NCI-H524 treated with DMSO at 0.1 percent for 48 hours (cell line): ENCODE data around the gene CRELD2.
A peak's percentile ranks its signal among the peaks of the same experiment; 100 is the strongest.

Source experiments
- DNase-seq: peaks from one replicate; lab custom pipeline; 2025; lab: John Stamatoyannopoulos, UW

The CRELD2 gene, protein sequence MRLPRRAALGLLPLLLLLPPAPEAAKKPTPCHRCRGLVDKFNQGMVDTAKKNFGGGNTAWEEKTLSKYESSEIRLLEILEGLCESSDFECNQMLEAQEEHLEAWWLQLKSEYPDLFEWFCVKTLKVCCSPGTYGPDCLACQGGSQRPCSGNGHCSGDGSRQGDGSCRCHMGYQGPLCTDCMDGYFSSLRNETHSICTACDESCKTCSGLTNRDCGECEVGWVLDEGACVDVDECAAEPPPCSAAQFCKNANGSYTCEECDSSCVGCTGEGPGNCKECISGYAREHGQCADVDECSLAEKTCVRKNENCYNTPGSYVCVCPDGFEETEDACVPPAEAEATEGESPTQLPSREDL

GRCh38 chr22:49917974-49918910 lies at the start of gene CRELD2, which contains the start of gene ALG12:
TSS of gene CRELD2 (plus strand) at chr22:49918634. CDS start at chr22:49918770, 136 bp downstream.
TSS of gene ALG12 (minus strand) at chr22:49918438. CDS start at chr22:49913765, 4,673 bp downstream.
- peak; percentile 61 for DNase-seq

- no peak for DNase-seq
Measured at GRCh38 chr22:49869086-49869830, 49.2 kb upstream of the CRELD2 start.

- DNase-seq, result no peak
Measured at GRCh38 chr22:49869845-49870712, 48.4 kb upstream of the CRELD2 start.

DNA sequence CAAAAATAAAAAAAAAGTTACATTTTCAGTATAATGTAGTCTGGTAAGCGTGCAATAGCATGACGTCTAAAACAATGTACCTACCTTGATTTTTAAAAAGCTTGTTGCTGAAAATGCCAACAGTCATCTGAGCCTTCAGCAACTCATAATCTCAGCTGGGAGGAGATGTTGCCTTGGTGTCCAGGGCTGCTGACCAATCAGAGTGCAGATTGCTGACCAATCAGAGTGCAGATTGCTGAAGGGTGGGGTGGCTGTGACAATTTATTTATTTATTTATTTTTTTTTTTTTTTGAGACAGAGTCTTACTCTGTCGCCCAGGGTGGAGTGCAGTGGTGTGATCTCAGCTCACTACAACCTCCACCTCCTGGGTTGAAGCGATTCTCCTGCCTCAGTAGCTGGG lies 47.0 kb upstream of the CRELD2 start:
- DNase-seq, result no peak

- no peak for DNase-seq
Measured at GRCh38 chr22:49872347-49872746, 46.1 kb upstream of the CRELD2 start.

- no peak for DNase-seq
Measured at GRCh38 chr22:49873228-49873940, 45.0 kb upstream of the CRELD2 start.

DNA sequence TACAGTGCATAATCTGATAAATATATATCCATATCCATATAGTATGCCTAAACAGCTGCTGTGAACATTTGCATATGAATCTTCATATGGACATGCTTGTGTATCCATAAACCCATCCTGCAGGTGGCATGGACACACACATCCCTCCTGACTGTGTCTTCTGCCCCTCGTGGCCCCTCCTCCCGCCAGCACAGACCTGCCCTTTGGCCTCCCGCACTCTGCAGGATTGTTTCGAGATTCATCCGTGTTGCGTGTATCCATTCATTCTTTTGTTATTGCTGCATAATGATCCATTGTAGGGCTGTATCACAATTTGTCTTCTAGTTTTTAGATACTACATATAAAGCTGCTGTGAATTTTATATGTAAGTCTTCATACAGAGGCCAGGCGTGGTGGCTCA lies 40.8 kb upstream of the CRELD2 start:
- no peak for DNase-seq

- no peak for DNase-seq
Measured at GRCh38 chr22:49878206-49878605, 40.2 kb upstream of the CRELD2 start.

- no peak for DNase-seq
Measured at GRCh38 chr22:49879871-49880270, 38.6 kb upstream of the CRELD2 start.

DNA sequence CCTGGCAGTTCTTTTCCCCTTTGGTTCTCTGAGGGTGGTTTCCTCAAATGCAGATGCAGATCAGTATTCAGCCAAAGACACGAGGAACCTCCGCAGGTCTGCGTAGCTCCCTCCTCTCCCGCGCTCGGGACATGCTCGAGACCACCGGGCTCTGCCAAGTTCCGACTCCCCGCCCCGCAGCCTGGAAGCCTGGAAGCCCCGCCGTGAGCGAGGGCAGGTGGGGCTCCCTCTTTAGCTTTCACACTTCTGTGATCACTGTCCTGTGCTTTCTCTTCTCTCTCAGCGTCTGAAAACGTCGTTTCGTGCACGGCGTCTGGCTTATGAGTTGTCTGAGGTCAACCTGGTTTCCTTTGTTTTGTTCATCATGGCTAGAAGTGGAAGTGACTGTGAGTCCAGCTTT lies 38.2 kb upstream of the CRELD2 start:
- DNase-seq, result no peak

DNA sequence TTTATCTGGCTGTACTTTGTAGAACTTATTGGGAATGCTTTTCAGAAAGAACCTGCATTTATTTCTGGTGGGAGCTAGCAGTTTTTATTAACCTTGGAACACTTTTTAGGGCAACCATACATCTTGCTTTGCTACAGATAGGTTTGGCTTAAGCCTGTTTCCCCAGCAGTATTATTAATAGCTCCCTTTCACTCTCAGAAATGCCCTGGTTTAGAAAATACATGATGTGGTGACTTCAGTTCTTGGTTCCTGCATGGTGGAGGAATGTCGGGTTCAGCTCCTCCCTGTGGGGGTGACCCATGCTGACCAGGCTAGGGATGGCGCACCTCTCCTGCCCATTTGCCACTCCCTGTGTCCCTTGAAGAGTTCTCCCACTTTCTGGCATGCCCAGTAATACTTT lies 36.6 kb upstream of the CRELD2 start:
- no peak for DNase-seq

- DNase-seq, result no peak
Measured at GRCh38 chr22:49882519-49883293, 35.7 kb upstream of the CRELD2 start.

DNA sequence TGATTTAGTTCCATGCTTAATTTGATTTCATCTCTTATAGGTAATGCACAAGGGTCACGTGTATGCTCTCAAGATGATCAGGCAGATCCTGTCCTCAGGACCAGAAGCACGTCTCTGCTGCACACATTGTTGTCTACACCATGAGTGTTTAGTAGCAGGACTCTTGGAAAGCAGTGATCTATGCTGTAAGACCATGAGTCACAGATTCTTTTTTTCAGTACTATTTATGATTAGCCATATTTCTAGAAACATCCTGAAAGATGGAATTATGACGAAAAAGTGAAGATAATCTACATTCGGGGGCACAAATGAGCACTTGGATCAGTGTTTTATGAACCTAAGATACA lies 35.2 kb upstream of the CRELD2 start:
- no peak for DNase-seq

DNA sequence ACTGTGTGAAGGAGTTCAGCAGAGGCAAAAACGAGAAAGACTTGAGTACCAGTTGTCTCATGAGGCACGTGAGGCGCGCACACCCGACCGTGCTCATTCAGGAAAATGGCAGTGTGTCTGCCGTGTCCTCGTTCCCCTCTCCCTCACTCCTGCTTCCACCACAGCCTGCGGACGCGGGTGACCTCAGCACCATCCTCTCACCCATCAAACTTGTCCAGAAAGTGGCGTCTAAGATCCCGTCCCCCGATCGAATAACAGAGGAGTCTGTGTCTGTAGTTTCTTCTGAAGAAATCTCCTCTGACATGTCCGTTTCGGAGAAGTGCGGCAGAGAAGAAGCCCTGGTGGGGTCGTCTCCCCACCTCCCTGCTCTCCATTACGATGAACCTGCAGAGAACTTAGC lies 34.4 kb upstream of the CRELD2 start:
- no peak for DNase-seq

- DNase-seq, result no peak
Measured at GRCh38 chr22:49884503-49885260, 33.8 kb upstream of the CRELD2 start.

DNA sequence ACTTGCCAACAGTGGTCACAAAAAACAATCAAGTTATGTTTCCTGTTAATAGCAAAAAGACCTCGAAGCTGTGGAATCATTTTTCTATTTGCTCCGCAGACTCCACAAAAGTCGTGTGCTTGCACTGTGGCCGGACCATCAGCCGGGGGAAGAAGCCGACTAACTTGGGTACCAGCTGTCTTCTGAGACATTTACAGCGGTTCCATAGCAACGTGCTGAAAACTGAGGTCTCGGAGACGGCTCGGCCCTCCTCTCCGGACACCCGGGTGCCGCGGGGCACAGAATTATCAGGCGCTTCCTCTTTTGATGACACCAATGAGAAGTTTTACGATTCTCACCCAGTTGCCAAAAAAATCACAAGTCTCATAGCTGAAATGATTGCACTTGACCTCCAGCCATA lies 33.2 kb upstream of the CRELD2 start:
- no peak for DNase-seq

DNA sequence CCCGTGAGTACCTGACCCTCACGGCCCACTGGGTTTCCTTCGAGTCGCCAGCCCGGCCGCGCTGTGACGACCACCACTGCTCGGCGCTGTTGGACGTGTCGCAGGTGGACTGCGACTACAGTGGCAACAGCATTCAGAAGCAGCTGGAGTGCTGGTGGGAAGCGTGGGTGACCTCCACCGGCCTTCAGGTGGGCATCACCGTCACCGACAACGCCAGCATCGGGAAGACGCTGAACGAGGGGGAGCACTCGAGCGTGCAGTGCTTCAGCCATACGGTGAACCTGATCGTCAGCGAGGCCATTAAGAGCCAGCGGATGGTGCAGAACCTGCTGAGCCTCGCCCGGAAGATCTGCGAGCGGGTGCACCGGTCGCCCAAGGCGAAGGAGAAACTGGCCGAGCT lies 32.6 kb upstream of the CRELD2 start:
- no peak for DNase-seq

DNA sequence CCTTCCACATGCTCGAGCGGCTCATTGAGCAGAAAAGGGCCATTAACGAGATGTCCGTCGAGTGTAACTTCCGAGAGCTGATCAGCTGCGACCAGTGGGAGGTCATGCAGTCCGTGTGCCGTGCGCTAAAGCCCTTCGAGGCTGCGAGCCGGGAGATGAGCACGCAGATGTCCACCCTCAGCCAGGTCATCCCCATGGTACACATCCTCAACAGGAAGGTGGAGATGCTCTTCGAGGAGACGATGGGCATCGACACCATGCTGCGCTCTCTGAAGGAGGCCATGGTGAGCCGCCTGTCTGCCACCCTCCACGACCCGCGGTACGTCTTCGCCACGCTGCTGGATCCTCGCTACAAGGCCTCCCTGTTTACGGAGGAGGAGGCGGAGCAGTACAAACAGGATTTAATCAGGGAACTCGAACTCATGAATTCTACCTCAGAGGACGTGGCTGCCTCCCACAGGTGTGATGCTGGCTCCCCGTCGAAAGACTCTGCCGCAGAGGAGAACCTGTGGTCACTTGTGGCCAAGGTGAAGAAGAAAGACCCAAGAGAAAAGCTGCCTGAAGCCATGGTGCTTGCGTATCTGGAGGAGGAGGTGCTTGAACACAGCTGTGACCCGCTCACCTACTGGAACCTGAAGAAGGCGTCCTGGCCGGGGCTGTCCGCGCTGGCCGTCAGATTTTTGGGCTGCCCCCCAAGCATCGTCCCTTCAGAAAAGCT lies 31.9 kb upstream of the CRELD2 start:
- no peak for DNase-seq

DNA sequence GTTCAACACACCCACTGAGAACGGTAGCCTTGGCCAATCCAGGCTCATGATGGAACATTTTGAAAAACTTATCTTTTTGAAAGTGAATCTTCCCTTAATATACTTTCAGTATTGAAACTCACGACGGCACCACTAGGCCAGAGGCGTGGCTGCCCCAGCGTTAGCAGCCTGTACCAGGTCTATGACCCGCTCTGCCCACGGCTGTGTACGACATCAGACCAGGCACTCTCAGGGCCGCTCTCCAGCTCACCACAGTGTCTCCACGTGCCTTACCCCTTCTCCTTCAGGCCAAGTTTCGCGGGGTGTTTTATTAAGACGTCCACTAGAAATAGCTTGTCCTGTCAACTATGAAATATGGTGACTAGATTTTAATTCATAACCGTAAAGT lies 31.4 kb upstream of the CRELD2 start:
- DNase-seq, result no peak
